HEK293T (cell line): ENCODE data around the gene DOLPP1.

Experiments used
- BHLHE40 ChIP-seq: fragments of 450-650 bp; IDR thresholded peaks from 2 replicates; pipeline ENCODE4 v1.6.1; 2016; ENCODE audit warnings: mild to moderate bottlenecking, moderate library complexity, borderline replicate concordance
- ELF4 ChIP-seq: fragments of 450-650 bp; IDR thresholded peaks from 2 replicates; pipeline ENCODE4 v1.6.1; 2017; ENCODE audit warnings: antibody characterized with exemption
- FOXA1 ChIP-seq: fragments of 450-650 bp; IDR thresholded peaks from 2 replicates; pipeline ENCODE4 v1.6.1; 2016; ENCODE audit warnings: mild to moderate bottlenecking
- FOXK2 ChIP-seq: fragments of 450-650 bp; IDR thresholded peaks from 2 replicates; pipeline ENCODE4 v1.6.1; 2016; ENCODE audit warnings: mild to moderate bottlenecking
- FOXM1 ChIP-seq: fragments of 450-650 bp; IDR thresholded peaks from 2 replicates; pipeline ENCODE4 v1.6.1; 2017; ENCODE audit warnings: mild to moderate bottlenecking, borderline replicate concordance
- HDGF ChIP-seq: fragments of 450-650 bp; IDR thresholded peaks from 2 replicates; pipeline ENCODE4 v1.6.1; 2017; ENCODE audit warnings: antibody characterized with exemption, borderline replicate concordance
- L3MBTL2 ChIP-seq: fragments of 450-650 bp; conservative IDR thresholded peaks from 2 replicates; pipeline ENCODE4 v1.6.1; 2016; ENCODE audit warnings: mild to moderate bottlenecking
- LEF1 ChIP-seq: fragments of 450-650 bp; IDR thresholded peaks from 2 replicates; pipeline ENCODE4 v1.6.1; 2017; ENCODE audit warnings: mild to moderate bottlenecking, borderline replicate concordance
- PKNOX1 ChIP-seq: fragments of 450-650 bp; IDR thresholded peaks from 2 replicates; pipeline ENCODE4 v1.6.1; 2016
- SP1 ChIP-seq: fragments of 450-650 bp; IDR thresholded peaks from 2 replicates; pipeline ENCODE4 v1.6.1; 2017
- SUZ12 ChIP-seq: fragments of 450-650 bp; IDR thresholded peaks from 2 replicates; pipeline ENCODE4 v1.6.1; 2016; ENCODE audit warnings: mild to moderate bottlenecking
- TARDBP ChIP-seq: fragments of 450-650 bp; IDR thresholded peaks from 2 replicates; pipeline ENCODE4 v1.6.1; 2016

GRCh38 chr9:129128689-129129088, 47.8 kb downstream of the DOLPP1 start:
- TF ChIP-seq ELF4 (no peak), SP1 (no peak), SUZ12 (no peak), L3MBTL2 (no peak), HDGF (no peak), FOXK2 (no peak), BHLHE40 (no peak), FOXA1 (no peak), FOXM1 (no peak), LEF1 (no peak), PKNOX1 (no peak), TARDBP (no peak)
